K562 treated with DMSO at 1 percent for 48 hours (cell line): ENCODE data around the gene RPS15A. TPM values are rescaled to one million over a fixed set of nuclear protein-coding genes. Genes with fewer than 3 reads are reported as not detected.

Experiments used
- total RNA-seq: library from RNA; unstranded; fragments of 300-600 nt; gene quantifications from 2 replicates; pipeline ENCODE4 v1.2.3, GENCODE V29; 2022; ENCODE audit warnings: low replicate concordance; ENCODE audit errors: extremely low read depth

RPS15A gene
- 1,223 and 4,685 TPM in 2 replicates for total RNA-seq

DNA sequence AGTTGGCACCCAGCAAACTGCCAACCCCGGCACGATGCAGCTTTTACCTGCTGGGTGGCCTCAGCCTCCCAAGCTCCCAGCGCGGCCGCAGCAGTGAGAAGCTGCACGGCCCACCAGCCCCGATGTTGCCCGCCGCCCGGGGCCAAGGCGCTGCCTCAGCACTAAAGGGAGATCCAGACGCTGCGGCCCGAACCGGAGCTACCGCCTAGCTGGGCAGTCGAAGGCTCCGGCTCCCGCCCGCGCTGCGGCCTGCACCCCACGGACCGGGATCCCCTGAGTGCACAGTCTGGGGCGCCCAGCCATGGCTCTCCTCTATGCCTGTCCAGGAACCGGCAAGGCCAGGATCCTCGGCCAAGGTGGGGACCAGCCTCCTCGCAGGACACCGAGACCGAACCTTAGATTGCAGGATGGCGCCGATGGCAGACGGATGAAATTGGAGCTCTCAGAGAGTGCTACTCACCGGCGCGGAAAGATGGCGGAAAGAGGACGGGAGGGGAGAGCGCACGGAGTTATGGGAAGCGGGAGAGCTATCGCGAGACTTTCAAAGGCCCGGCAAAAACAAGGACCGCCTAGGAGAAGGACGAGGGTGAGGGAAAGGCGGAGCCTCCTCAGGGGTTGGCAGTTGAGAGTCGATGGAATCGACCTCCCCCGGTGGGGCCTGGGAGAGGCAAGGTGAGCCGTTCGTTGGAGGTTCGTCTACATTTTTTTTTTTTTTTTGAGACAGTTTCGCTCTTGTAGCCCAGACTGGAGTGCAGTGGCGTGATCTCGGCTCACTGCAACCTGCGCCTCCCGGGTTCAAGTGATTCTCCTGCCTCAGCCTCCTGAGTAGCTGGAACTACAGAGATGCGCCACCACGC lies at the start of gene RPS15A:
Gene RPS15A (minus strand): TSS at position 485 of the 857 bp plus-strand sequence. CDS start 1,221 bp downstream, outside the sequence.

DNA sequence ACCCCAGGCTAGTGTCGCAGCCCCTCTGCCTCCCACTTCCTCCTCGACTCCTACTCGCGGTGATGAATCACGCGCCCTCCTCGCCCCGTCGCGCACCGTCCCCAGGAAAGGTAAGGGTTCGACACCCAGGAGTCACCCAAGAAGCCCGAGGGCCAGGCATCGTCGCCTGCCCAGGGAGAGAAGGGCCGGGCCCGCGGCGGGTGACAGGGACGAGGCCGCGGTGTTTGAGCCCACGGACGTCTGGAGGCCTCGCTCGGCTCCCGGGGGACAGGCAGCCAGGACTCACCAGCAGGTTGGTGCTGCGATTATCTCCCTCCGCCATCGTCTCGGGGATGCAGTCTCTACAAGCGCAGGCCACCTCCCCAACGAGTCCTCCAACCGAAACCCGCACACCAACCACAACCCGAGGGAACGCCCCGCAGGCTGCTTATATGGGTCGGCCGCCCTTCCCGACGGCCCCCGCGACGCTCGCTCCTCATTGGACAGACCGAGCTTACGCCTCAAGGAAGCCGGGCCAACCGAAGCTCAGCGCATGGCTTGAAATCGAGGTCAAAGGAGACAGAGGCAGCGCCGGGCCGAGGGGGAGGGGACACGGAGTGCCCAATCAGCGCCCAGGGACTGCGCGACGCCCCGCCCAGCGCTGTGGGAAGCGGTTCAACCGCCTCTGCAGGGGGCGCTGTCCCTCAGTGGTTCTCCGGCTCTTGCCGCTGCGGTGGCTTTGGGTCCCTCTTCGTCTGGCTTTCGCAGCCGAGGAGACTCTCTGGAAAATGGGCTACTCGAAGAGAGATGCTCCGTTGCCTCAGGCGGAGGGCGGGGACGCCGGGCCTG lies 11.2 kb upstream of the RPS15A start, which contains the start of gene ARL6IP1:
Gene ARL6IP1 (minus strand): TSS at position 405 of the 828 bp plus-strand sequence. CDS start 83 bp downstream, at position 322.

Other genes starting within 250 kb of the RPS15A start
- not detected in 2 replicates for gene NOMO2, start 228.2 kb downstream of the RPS15A start, total RNA-seq
- not detected in 2 replicates for gene ARL6IP1, start 11.2 kb upstream of the RPS15A start, total RNA-seq
- not detected in 2 replicates for gene SMG1, start 136.1 kb upstream of the RPS15A start, total RNA-seq
- not detected in 2 replicates for gene TMC7, start 193.6 kb upstream of the RPS15A start, total RNA-seq